Hematopoietic multipotent progenitor cell (in vitro differentiated cells): Measurements from ENCODE around the gene NPAS3. TPM values are rescaled to one million over a fixed set of nuclear protein-coding genes. Genes with fewer than 3 reads are reported as not detected.

ENCODE experiments used
- DNase-seq, 3 donors: peaks; one replicate each; pipeline ENCODE4 v3.0.0-alpha.2; 2011 to 2015; ENCODE audit warnings: low read depth in 2 of 3, low spot score in 2 of 3
- total RNA-seq: library from RNA; depleted of rRNA; stranded (reverse); fragments of >200 nt; gene quantifications from one replicate; pipeline ENCODE4 v1.2.3, GENCODE V29; 2012

NPAS3 gene
- total RNA-seq, 1 donor: 0.27 TPM

DNA sequence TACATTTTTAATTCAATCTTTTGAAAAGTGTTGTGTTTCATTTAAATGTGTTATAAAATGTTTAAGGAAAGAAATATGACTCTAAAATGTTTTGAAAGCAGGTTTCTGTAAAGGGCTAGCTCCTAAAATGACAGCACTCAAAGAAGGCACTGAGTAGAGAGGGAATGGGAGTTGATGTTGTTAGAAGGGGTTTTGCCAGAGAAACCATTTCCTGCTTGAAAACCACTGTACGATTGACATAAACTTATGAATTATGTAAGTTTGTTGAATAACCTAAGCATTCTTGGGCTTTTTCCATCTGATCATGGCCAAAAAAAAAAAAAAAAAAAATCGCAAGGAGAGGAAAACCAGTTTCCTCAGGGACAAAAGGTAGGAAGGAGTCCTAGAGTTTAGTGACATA is 778.2 kb downstream of the NPAS3 start:
- no peak for DNase-seq

DNA sequence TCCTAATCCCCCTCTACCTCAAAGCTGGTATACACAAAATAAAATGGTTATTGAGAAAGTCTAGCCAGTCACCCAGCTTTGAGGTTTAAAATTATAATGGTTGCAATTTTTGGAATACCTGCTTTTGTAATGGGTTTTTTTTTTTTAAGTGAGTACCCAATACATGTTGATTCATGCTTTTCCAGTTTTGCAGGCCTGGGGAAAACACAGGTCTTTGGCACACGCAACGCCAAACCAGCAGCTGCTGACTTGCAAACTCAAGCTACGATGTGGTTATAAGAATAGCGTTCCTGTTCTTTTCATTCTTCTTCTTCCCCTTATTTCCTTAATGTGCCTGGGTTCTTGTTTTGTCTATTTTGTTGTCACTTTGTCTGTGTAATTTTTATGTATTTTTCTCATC is 779.2 kb downstream of the NPAS3 start:
- no peak for DNase-seq

DNA sequence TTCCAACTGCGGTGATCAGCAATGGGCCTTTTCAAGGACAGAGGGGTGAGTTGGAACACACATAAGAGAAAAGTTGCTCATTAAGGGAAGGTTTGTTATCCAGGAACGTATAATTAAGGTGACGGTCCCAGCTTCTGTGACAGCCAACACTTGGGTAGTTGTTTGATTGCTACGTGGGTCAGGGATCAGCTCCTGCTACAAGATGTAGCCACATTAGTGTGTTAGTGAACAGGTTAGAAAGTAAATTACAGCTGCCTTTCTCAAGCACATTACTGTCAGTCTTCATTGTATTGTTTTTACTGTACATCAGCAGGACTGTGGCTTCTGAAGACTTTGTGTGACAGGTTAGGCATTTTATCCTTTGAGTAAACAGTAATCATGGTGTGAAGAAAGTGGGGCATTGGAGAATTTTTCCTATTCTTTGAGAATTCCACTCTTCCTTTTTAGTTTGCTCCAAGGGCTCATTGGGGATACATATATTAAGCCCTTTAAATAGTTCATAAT is 781.7 kb downstream of the NPAS3 start:
- no peak for DNase-seq

DNA sequence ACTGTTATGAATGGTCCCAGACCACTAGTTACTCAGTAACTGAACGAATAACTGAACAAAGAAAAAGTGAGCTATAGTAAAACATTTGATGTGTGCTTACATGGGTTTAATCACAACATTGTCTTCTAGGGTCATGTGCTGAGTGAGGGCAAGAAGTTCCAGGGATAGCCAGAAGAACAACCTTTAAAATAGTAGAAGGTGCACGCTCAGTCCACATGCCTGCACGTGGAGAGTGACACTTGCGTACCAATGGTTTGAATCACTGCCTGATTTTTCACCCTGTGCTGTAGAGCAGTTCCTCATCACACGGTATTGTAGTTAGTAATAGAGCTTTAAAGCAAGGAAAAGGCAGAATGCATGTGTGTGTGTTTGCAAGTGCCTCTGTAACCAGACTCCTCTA is 788.0 kb downstream of the NPAS3 start:
- no peak for DNase-seq

DNA sequence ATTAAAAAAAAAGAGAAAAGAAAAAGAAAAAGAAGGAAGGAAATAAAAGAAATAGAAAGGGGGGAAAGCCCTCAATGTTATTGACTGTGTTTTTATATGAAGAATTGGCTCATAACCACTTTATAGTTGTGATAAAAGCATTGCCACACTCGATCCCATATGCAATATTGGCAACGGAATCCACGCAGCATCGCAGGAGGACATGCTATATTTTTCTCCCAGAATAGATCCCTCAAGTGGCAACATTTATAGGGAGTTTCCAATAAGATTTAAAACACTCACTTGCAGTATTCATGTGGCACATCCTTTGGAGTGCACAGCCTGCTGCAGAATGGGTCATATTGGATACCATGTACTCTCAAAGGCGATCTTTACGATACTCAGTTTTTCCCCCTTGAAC is 788.9 kb downstream of the NPAS3 start:
- no peak for DNase-seq

GRCh38 chr14:33728010-33728498 is 789.4 kb downstream of the NPAS3 start:
- DNase-seq: no peak

DNA sequence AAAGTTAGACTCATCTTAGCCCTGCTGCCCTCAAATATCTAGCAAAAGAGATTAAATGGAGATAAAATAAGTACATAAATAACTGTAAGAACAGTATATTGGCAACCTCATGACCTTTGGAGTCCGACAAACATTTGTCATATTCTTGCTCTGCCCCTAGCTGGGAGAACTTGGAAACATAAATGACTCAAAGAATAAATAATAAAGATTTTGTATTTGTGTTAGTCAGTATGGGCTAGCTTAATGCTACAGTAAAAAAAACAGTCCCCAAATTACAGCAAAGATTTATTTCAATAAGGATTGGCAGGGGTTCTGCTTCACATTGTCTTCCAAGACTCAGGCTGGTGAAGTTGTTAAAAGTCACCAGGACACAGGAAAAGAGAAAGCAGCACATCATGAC is 791.5 kb downstream of the NPAS3 start:
- no peak for DNase-seq

DNA sequence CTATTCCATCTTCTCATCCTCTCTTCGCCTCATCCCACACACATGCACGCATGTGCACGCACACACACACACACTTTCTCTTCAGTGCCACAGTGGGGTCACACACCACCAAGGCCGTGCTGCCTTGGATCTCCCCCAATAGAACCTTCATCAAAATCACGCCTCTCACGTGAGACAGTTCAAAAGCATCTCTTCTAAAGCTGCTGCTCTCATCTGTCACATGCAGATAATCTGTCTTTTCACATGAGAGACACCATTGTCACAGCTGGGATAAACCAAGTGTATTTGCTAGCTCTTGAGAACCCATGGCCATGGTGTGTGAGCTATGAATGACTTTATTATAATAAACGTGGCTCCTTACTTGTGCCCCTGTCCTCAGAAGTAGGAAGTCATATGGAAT is 793.5 kb downstream of the NPAS3 start:
- no peak for DNase-seq

- DNase-seq: no peak
Observed at GRCh38 chr14:33733310-33733709, 794.6 kb downstream of the NPAS3 start.

DNA sequence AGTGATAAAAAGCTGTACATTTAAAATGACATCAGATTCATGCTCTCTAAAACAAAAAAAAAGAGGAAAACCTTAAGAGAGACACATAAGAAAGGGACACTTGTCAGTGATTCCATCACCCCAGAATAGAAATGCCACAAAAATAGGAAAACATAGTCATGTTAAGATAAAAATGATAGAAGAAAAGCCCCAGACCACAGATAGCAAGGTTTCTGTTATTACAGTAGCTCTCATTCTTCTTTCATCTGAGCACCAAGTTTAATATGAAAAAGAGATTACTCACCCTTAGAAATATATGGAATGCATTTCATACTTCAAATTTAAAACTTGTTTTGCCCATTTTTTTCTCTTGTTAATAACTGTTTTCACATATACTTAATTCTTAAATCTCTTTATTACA is 795.0 kb downstream of the NPAS3 start:
- DNase-seq: no peak

DNA sequence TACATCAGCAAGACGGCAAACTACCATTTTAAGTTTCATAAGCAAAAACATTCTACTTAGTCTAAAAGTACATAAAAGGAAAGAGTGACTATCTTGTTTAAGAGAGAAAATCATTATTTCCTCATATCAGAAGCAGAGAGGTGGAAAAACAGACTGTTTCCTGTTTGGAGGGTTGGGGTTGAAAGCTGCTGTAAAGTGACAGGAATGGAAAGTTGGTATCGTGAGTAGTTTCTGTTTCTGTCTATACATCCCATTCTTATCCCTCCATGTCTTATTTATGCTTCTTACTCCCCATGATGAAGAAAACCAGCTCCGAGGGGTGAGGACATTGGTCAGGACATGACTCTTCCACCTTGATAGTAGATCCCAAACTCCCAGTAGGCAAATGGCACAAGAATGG is 795.7 kb downstream of the NPAS3 start:
- DNase-seq: peak in 2 of 3 donors; percentile 4 to 41

GRCh38 chr14:33736299-33736825 is 797.7 kb downstream of the NPAS3 start:
- DNase-seq: no peak

DNA sequence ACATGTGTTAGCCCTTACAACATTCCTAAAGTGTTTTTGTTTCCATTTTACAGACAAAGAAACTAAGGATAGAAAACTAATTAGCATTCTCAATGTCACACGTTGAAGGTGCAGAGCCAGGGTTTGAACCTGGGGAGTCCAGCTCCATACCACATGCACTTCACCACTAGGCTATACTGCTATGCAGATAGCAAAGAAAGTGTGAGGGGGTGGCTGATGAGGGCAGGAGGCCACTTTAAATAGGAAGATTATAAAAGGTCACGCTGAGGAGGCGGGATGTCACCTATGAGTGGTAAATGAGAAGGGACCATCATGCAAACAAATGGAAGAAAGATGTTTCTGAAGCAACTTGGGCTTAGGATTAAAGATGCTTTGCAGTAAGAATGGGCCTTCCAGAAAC is 798.3 kb downstream of the NPAS3 start:
- no peak for DNase-seq

DNA sequence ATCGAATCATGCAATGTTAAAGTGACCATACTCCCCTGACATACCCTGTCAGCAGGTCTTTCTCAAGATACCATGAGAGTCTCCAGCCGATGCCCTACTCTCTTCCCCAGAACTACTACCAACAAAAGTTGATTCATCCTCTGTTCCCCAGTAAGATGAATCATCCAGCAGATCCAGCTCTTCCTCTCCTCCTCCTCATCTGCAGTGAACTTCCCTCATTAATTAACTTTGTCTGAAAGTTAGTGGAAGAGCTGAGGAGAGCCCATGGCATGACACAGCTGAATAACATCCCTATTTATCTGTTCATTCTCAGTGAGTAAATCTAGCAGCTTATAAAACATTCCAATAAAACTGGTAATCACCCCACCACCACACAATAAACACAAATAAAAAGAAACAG is 798.8 kb downstream of the NPAS3 start:
- no peak for DNase-seq

GRCh38 chr14:33738029-33738428 is 799.4 kb downstream of the NPAS3 start:
- no peak for DNase-seq

DNA sequence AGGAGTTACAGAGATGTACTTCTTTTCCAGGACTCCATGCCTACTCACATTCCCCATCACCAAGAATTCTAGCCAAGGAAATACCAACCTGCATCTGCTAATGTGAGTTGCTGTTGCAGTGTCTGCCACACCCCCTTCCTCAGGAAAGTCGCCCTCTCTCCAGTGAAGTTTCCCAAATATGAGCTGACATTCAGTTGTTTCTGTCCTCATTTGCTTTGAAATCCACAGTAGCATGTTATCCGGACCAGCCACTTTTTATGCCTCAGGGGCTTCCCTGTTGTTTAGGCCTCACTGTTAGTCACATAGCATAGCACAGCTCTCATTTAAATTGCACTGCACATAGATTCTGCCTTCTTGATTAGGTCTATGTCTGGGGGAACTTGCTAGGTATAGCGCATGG is 799.8 kb downstream of the NPAS3 start:
- no peak for DNase-seq

GRCh38 chr14:33740531-33740930 is 801.9 kb downstream of the NPAS3 start:
- no peak for DNase-seq

GRCh38 chr14:33742166-33742565 is 803.5 kb downstream of the NPAS3 start:
- no peak for DNase-seq

GRCh38 chr14:33745163-33745562 is 806.5 kb downstream of the NPAS3 start:
- DNase-seq: no peak

- DNase-seq: no peak
Observed at GRCh38 chr14:33747749-33748148, 809.1 kb downstream of the NPAS3 start.

DNA sequence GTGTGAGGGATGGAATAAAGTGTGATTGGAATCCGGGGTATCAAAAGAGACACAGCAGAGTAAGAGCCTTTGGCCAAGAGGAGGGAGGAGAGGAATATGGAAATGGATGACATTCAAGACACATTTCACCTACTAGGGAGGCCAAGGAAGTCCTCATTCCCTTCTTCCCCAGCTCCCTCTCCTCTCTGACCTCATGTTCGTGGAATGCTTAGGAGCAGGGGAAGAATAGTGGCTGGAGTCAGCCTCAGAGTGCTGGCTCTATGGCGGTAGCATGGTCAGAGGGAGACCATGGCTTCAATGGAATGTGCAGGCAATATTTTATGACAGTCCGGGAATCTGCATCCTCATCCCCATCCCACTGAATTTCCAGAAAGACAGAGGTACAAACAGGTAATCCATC is 815.6 kb downstream of the NPAS3 start:
- no peak for DNase-seq

DNA sequence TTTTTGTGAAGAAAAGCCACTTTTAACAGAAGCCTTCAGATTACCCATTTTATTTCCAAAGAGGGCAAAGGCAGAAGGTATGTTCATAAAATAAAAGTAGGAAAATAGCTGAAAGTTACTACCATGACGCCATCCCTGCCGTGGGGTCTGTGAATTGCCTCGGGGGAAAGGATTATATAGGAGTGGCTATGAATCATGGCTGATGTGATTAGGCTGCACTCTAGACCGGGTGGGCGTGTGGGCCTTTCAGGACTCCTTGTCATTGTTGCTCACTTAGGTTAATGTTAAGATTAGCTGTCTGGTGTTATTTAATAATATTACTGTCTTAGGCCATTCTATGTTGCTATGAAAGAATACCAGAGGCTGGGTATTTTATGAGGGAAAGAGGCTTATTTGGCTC is 816.7 kb downstream of the NPAS3 start:
- DNase-seq: no peak

DNA sequence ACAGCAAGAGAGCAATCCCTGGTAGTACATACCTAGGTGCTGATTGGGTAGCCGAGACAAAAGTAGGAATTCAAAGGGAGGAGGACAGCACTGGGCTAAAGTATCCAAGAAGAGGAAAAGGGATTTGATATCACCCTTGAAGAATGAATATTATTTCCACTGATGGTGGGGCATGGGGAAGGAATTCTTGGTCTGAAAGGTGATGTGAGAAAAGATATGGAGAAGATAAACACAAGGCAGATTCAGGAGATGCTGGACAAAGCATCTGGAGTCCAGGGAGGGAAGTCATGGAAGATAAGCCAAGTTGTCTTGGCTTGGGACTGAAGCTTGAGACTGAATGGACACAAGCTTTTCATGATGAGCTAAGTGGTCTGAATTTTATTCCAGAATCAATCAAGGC is 818.2 kb downstream of the NPAS3 start:
- no peak for DNase-seq
